H1 (cell line): Measurements from ENCODE around the gene ATG16L1. TPM values are rescaled to one million over a fixed set of nuclear protein-coding genes. Genes with fewer than 3 reads are reported as not detected.

Experiments used
- CTCF ChIA-PET: fragments of 300-600 bp; sonication (Branson Sonifier 250); formaldehyde crosslinking; loops from one replicate; lab custom pipeline; 2021; ENCODE audit not compliant: partially characterized antibody; lab: Charles Lee
- POLR2A ChIA-PET: fragments of 300-600 bp; sonication (Branson Sonifier 250); formaldehyde crosslinking; loops from one replicate; lab custom pipeline; 2021; ENCODE audit warnings: inconsistent platforms; ENCODE audit not compliant: partially characterized antibody; lab: Charles Lee
- DNase-seq, 2 experiments: peaks; one replicate each; pipeline versions ENCODE4 v3.0.0 to v3.0.0-alpha.2; 2010 to 2022; ENCODE audit warnings: low spot score in 2 of 2, low read depth in 1 of 2, mixed read lengths in 1 of 2
- FAIRE-seq: peaks from 2 replicates; lab custom pipeline; 2011; peaks lifted over from hg19 to GRCh38; lab: Jason Lieb, UNC
- H2AFZ ChIP-seq: 2 replicates; pipeline ENCODE4 v1.8.1; 2012; ENCODE audit warnings: low read length, inconsistent platforms
- H2AK5ac ChIP-seq: 2 replicates; pipeline ENCODE4 v1.6.1; 2013; ENCODE audit warnings: low read depth, low read length
- H2BK120ac ChIP-seq: replicated peaks from 2 replicates; pipeline ENCODE3; 2013; ENCODE audit warnings: low read depth, low read length, inconsistent platforms
- H2BK12ac ChIP-seq: 2 replicates; pipeline ENCODE4 v1.6.1; 2013; ENCODE audit warnings: low read depth, low read length
- H2BK15ac ChIP-seq: 2 replicates; pipeline ENCODE4 v1.6.1; 2013; ENCODE audit warnings: low read length
- H2BK20ac ChIP-seq: 2 replicates; pipeline ENCODE4 v1.6.1; 2013; ENCODE audit warnings: low read length
- H2BK5ac ChIP-seq: 2 replicates; pipeline ENCODE4 v1.6.1; 2013; ENCODE audit warnings: low read depth, low read length
- H3K14ac ChIP-seq: 2 replicates; pipeline ENCODE4 v1.6.1; 2013; ENCODE audit warnings: inconsistent platforms; ENCODE audit not compliant: insufficient read length
- H3K18ac ChIP-seq: 2 replicates; pipeline ENCODE4 v1.6.1; 2013; ENCODE audit warnings: low read length; ENCODE audit errors: extremely low read depth
- H3K23ac ChIP-seq: 2 replicates; pipeline ENCODE4 v1.6.1; 2013; ENCODE audit warnings: inconsistent platforms; ENCODE audit not compliant: insufficient read length
- H3K23me2 ChIP-seq: 2 replicates; pipeline ENCODE4 v1.6.1; 2013; ENCODE audit warnings: low read depth, low read length
- H3K27ac ChIP-seq: 2 replicates; pipeline ENCODE4 v1.6.1; 2011; ENCODE audit warnings: low read depth, low read length, inconsistent platforms
- H3K27me3 ChIP-seq, 4 experiments: replicated peaks in 1 of 4; 1 replicate in 1 of 4; 2 replicates in 3 of 4; pipeline versions ENCODE4 v1.6.1 to v1.8.1; 2011 to 2013; ENCODE audit warnings: low read length in 3 of 4, mild to moderate bottlenecking in 3 of 4, inconsistent platforms in 2 of 4, mixed read lengths in 2 of 4, moderate library complexity in 1 of 4; ENCODE audit not compliant: control insufficient read depth in 3 of 4, insufficient read depth in 3 of 4; ENCODE audit errors: extremely low read depth in 1 of 4
- H3K36me3 ChIP-seq, 4 experiments: 2 replicates each; pipeline versions ENCODE4 v1.6.1 to v1.8.1; 2011 to 2013; ENCODE audit warnings: mild to moderate bottlenecking in 4 of 4, low read length in 3 of 4, moderate library complexity in 2 of 4, control low read depth in 1 of 4, inconsistent platforms in 1 of 4; ENCODE audit not compliant: insufficient read depth in 4 of 4, control insufficient read depth in 2 of 4
- H3K4ac ChIP-seq: replicated peaks from 2 replicates; pipeline ENCODE3; 2013; ENCODE audit warnings: low read length, low read depth, mixed read lengths, inconsistent platforms; ENCODE audit not compliant: insufficient read length
- H3K4me1 ChIP-seq, 4 experiments: replicated peaks in 1 of 4; 1 replicate in 1 of 4; 2 replicates in 3 of 4; pipeline versions ENCODE4 v1.6.1 to v1.8.1; 2011 to 2013; ENCODE audit warnings: low read length in 3 of 4, inconsistent platforms in 2 of 4, mixed read lengths in 1 of 4; ENCODE audit not compliant: insufficient read depth in 4 of 4, control insufficient read depth in 3 of 4
- H3K4me2 ChIP-seq, 2 experiments: 2 replicates each; pipeline versions ENCODE4 v1.6.1 to v1.8.1; 2011 to 2013; ENCODE audit warnings: low read depth in 2 of 2, low read length in 2 of 2, control low read depth in 1 of 2, inconsistent platforms in 1 of 2, mild to moderate bottlenecking in 1 of 2; ENCODE audit not compliant: insufficient read depth in 1 of 2
- H3K4me3 ChIP-seq, 4 experiments: fragments of 200-600, 300-600 bp in 1 of 4; sonication (generic), shearing (Covaris generic), sonication (Bioruptor Twin) in 1 of 4; 2 replicates each; pipeline versions ENCODE4 v1.5.1 to v1.8.1; 2011 to 2016; ENCODE audit warnings: low read length in 4 of 4, low read depth in 3 of 4, control low read depth in 2 of 4, inconsistent platforms in 2 of 4, mild to moderate bottlenecking in 2 of 4, mixed read lengths in 1 of 4, moderate library complexity in 1 of 4; ENCODE audit not compliant: insufficient read depth in 2 of 4; ENCODE audit errors: extremely low read depth in 1 of 4
- H3K56ac ChIP-seq: replicated peaks from 2 replicates; pipeline ENCODE3; 2013; ENCODE audit warnings: low read depth, mild to moderate bottlenecking, mixed read lengths, low read length, inconsistent platforms; ENCODE audit not compliant: insufficient read length
- H3K79me1 ChIP-seq: 2 replicates; pipeline ENCODE4 v1.6.1; 2013; ENCODE audit warnings: low read depth, low read length, control low read depth
- H3K79me2 ChIP-seq, 2 experiments: 2 replicates each; pipeline versions ENCODE4 v1.6.1 to v1.8.1; 2012 to 2013; ENCODE audit warnings: low read length in 2 of 2, mild to moderate bottlenecking in 2 of 2, inconsistent platforms in 1 of 2; ENCODE audit not compliant: insufficient read depth in 2 of 2, control insufficient read depth in 1 of 2
- H3K9ac ChIP-seq, 4 experiments: replicated peaks in 1 of 4; 1 replicate in 1 of 4; 2 replicates in 3 of 4; pipeline versions ENCODE4 v1.6.1 to v1.8.1; 2011 to 2013; ENCODE audit warnings: low read depth in 3 of 4, low read length in 3 of 4, control low read depth in 2 of 4, mild to moderate bottlenecking in 2 of 4, moderate library complexity in 2 of 4, inconsistent platforms in 1 of 4; ENCODE audit errors: extremely low read depth in 1 of 4
- H3K9me3 ChIP-seq, 2 experiments: 2 replicates each; pipeline versions ENCODE4 v1.6.1 to v1.8.1; 2012 to 2013; ENCODE audit warnings: mild to moderate bottlenecking in 2 of 2, moderate library complexity in 2 of 2, control low read depth in 1 of 2, inconsistent platforms in 1 of 2, low read depth in 1 of 2, low read length in 1 of 2, mixed read lengths in 1 of 2; ENCODE audit not compliant: insufficient read depth in 2 of 2
- H4K20me1 ChIP-seq, 2 experiments: replicated peaks in 1 of 2; 2 replicates each; pipeline versions ENCODE3 to v1.8.1; 2011 to 2013; ENCODE audit warnings: inconsistent platforms in 2 of 2, low read length in 2 of 2, mild to moderate bottlenecking in 1 of 2; ENCODE audit not compliant: insufficient read depth in 2 of 2, control insufficient read depth in 1 of 2
- H4K5ac ChIP-seq: 2 replicates; pipeline ENCODE4 v1.6.1; 2013; ENCODE audit warnings: low read length, low read depth, mixed read lengths, inconsistent platforms; ENCODE audit not compliant: insufficient read length
- H4K8ac ChIP-seq: 2 replicates; pipeline ENCODE4 v1.8.0; 2013; ENCODE audit warnings: mild to moderate bottlenecking, moderate library complexity, low read length, inconsistent platforms; ENCODE audit not compliant: insufficient read depth; ENCODE audit errors: extremely low read depth
- H4K91ac ChIP-seq: replicated peaks from 2 replicates; pipeline ENCODE3; 2013; ENCODE audit warnings: low read length, mixed read lengths, inconsistent platforms; ENCODE audit not compliant: insufficient read length
- JUND ChIP-seq: IDR thresholded peaks from 2 replicates; pipeline ENCODE4 v1.6.1; 2011; ENCODE audit warnings: mild to moderate bottlenecking, improper control_type of control experiment, low read length
- SUZ12 ChIP-seq: fragments of 200-600 bp; sonication (generic); IDR thresholded peaks from 2 replicates; pipeline ENCODE4 v1.6.1; 2012; ENCODE audit warnings: mild to moderate bottlenecking, inconsistent platforms, low read length, moderate library complexity, mixed read lengths
- YY1 ChIP-seq: IDR thresholded peaks from 2 replicates; pipeline ENCODE4 v1.6.1; 2011; ENCODE audit warnings: low read depth, mild to moderate bottlenecking, low read length
- WGBS, 2 experiments: shearing (Covaris generic) in 1 of 2; methylation state at CpG; one replicate each; pipeline versions ENCODE4 v1.1.6 to v1.1.7; 2013 to 2015; ENCODE audit warnings: low lambda C conversion rate in 2 of 2, mixed read lengths in 2 of 2, inconsistent platforms in 1 of 2, low coverage in 1 of 2, missing lambda C conversion rate in 1 of 2; ENCODE audit not compliant: insufficient replicate concordance in 2 of 2, insufficient coverage in 1 of 2, insufficient read length in 1 of 2; ENCODE audit errors: extremely low coverage in 1 of 2, missing lambda C conversion rate in 1 of 2; 5-methylcytosine and 5-hydroxymethylcytosine counted together
- long read RNA-seq, 2 experiments: library from RNA in 1 of 2; library from capped mRNA in 1 of 2; stranded (forward); transcript quantifications; one replicate each; pipeline ENCODE4 v2.0.0, GENCODE V29; 2021; ENCODE audit warnings: inconsistent platforms in 1 of 2
- polyA minus RNA-seq, 3 experiments: library from RNA; depleted of rRNA, polyadenylated mRNA; stranded (reverse); fragments of >200 nt; gene quantifications; 1 replicate in 2 of 3; 2 replicates in 1 of 3; pipeline ENCODE4 v1.2.3, GENCODE V29; 2011
- polyA plus RNA-seq, 7 experiments: library from polyadenylated mRNA; depleted of rRNA in 3 of 7; stranded (reverse) in 5 of 7; unstranded in 2 of 7; fragments of >200 nt in 5 of 7; fragments of 200-250 nt in 2 of 7; gene quantifications; 1 replicate in 5 of 7; 2 replicates in 1 of 7; 4 replicates in 1 of 7; pipeline versions ENCODE4 v1.2.1 to v1.2.3, GENCODE V29; 2011 to 2013; ENCODE audit warnings: missing spikeins in 2 of 7, mixed read lengths in 2 of 7
- total RNA-seq: library from RNA; stranded (reverse); fragmentation: NEBNext Ultra II Directional; extraction: Animal tissue kit (Norgen Biotek cat#: 25700); gene quantifications from 2 replicates; pipeline ENCODE4 v1.2.1, GENCODE V29; 2021
- TF ChIP-seq, protein P1 (sequence below): IDR thresholded peaks from 2 replicates; pipeline ENCODE4 v1.6.1; 2012; ENCODE audit warnings: low read length, inconsistent platforms
- TF ChIP-seq, protein P2 (sequence below): IDR thresholded peaks from 2 replicates; pipeline ENCODE4 v1.6.1; 2011; ENCODE audit warnings: low read depth, mild to moderate bottlenecking, low read length; ENCODE audit not compliant: insufficient read depth

ATG16L1 gene
- total RNA-seq (28.5 and 31.0 TPM in 2 replicates), polyA plus RNA-seq (2011; rRNA removed) (18.3 and 19.8 TPM in 2 replicates), polyA minus RNA-seq (2011; rRNA and poly(A)+ RNA removed) (27.3 and 34.8 TPM in 2 replicates)
- 28.9 TPM for polyA plus RNA-seq (2011; cell fraction: cytosol; rRNA removed)
- 56.7 TPM for polyA plus RNA-seq (2011; cell fraction: nucleus; rRNA removed)
- 18.7 to 22.8 TPM (median 22.5 TPM) in 4 replicates for polyA plus RNA-seq (2012, experiment 1 of 2)
- 6.5 TPM for polyA plus RNA-seq (2012, experiment 2 of 2)
- 16.0 TPM for polyA plus RNA-seq (2013, experiment 1 of 2)
- 15.4 TPM for polyA plus RNA-seq (2013, experiment 2 of 2)
- 22.7 TPM for polyA minus RNA-seq (2011; cell fraction: cytosol; rRNA and poly(A)+ RNA removed)
- polyA minus RNA-seq (2011; cell fraction: nucleus; rRNA and poly(A)+ RNA removed): 75.0 TPM
- long read RNA-seq, experiment 1, partial matches to known transcripts: 10 of 12 reads
- long read RNA-seq, experiment 1, other reads (novel, unspliced or antisense): 1 of 12 reads
- long read RNA-seq, experiment 2, partial matches to known transcripts: 2 of 6 reads
- long read RNA-seq, experiment 2, other reads (novel, unspliced or antisense): 0 of 6 reads

- peak within 1 kb of the TSS; percentile 45 for H4K91ac ChIP-seq
- peak; percentile 89 to 90 for DNase-seq
- no peak within 1 kb of the TSS for H3K4ac ChIP-seq
- H3K4me3 ChIP-seq: peak within 1 kb of the TSS; percentile 66 to 97 (median 86)
- no peak within 1 kb of the TSS for H2BK12ac ChIP-seq
- H3K23ac ChIP-seq: no peak within 1 kb of the TSS
- CTCF ChIA-PET: interaction anchor here (0.5 to 5.8 kb wide), 36 partner anchors 8 to 672 kb away, joined by 3 to 33 read pairs (median 3); partner anchors contain the start of genes INPP5D and NEU2
- H3K36me3 ChIP-seq: peaks cover 0 to 12% (median 3%) of the 10 kb centered on the region in 4 experiments; a peak in 4 of 8 replicates
- no peak within 1 kb of the TSS for H2BK120ac ChIP-seq
- H3K27me3 ChIP-seq: peaks cover 0 to 1% (median 0%) of the 10 kb centered on the region in 4 experiments; a peak in 1 of 7 replicates
- peak within 1 kb of the TSS; percentile 42 to 76 for H3K4me2 ChIP-seq
- peak within 1 kb of the TSS; percentile 57 to 89 (median 75); a peak in 6 of 7 replicates for H3K9ac ChIP-seq
- no peak within 1 kb of the TSS for H3K56ac ChIP-seq
- H2BK20ac ChIP-seq: no peak within 1 kb of the TSS
- 0 out of 7 replicates have a peak, but pooled peaks cover 0 to 2% (median 0%) of the 10 kb centered on the region in 4 experiments for H3K4me1 ChIP-seq
- H3K27ac ChIP-seq: peak within 1 kb of the TSS; percentile 76
- H3K23me2 ChIP-seq: no peaks in the 10 kb centered on the region; the same call in 1 of the 2 replicates
- H3K79me1 ChIP-seq: peaks cover 5% of the 10 kb centered on the region; the same call in 1 of the 2 replicates
- peaks cover 5% of the 10 kb centered on the region in 2 experiments for H4K20me1 ChIP-seq
- H3K18ac ChIP-seq: 0 out of 2 replicates have a peak within 1 kb of the TSS, but pooled peaks have one; percentile 53
- peaks cover 15 to 46% of the 10 kb centered on the region in 2 experiments for H3K79me2 ChIP-seq
- POLR2A ChIA-PET: interaction anchor here (0.5 to 1.6 kb wide), 6 partner anchors 92 to 398 kb away, joined by 3 to 6 read pairs (median 4); partner anchors contain the start of gene INPP5D
- H2AFZ ChIP-seq: peak within 1 kb of the TSS; percentile 81
- no peak for FAIRE-seq
- WGBS, 2 experiments: 3% methylated on average over 61 of the region's 75 CpGs; no CpG with 5 or more reads in 1 of the 2 experiments
- H2BK15ac ChIP-seq: no peak within 1 kb of the TSS
- H3K9me3 ChIP-seq: peaks cover 8 to 14% of the 10 kb centered on the region in 2 experiments; a peak in 3 of 4 replicates
- H2AK5ac ChIP-seq: no peak within 1 kb of the TSS
- no peak within 1 kb of the TSS for H3K14ac ChIP-seq
- peak within 1 kb of the TSS; percentile 77 for H2BK5ac ChIP-seq
- H4K5ac ChIP-seq: peak within 1 kb of the TSS; percentile 41
- peak within 1 kb of the TSS; percentile 78; the same call in 1 of the 2 replicates for H4K8ac ChIP-seq
- TF ChIP-seq JUND: 0 out of 2 replicates have a peak, but pooled peaks have one; percentile 40
- TF ChIP-seq, protein P1, sequence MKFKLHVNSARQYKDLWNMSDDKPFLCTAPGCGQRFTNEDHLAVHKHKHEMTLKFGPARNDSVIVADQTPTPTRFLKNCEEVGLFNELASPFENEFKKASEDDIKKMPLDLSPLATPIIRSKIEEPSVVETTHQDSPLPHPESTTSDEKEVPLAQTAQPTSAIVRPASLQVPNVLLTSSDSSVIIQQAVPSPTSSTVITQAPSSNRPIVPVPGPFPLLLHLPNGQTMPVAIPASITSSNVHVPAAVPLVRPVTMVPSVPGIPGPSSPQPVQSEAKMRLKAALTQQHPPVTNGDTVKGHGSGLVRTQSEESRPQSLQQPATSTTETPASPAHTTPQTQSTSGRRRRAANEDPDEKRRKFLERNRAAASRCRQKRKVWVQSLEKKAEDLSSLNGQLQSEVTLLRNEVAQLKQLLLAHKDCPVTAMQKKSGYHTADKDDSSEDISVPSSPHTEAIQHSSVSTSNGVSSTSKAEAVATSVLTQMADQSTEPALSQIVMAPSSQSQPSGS: 0 out of 2 replicates have a peak, but pooled peaks have one; percentile 27
- TF ChIP-seq, protein P2, sequence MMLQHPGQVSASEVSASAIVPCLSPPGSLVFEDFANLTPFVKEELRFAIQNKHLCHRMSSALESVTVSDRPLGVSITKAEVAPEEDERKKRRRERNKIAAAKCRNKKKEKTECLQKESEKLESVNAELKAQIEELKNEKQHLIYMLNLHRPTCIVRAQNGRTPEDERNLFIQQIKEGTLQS: peak; percentile 90
- TF ChIP-seq YY1: peak; percentile 13; the same call in 1 of the 2 replicates
- no peak for TF ChIP-seq SUZ12
Observed at GRCh38 chr2:233251306-233252116, at the start of gene ATG16L1. Gene ATG16L1 (plus strand): TSS chr2:233251673. CDS start chr2:233251828, 155 bp downstream.
